ENCODE data around the gene BBIP1.
A peak's percentile ranks its signal among the peaks of the same experiment; 100 is the strongest.

Gene BBIP1, protein sequence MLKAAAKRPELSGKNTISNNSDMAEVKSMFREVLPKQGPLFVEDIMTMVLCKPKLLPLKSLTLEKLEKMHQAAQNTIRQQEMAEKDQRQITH

DNA sequence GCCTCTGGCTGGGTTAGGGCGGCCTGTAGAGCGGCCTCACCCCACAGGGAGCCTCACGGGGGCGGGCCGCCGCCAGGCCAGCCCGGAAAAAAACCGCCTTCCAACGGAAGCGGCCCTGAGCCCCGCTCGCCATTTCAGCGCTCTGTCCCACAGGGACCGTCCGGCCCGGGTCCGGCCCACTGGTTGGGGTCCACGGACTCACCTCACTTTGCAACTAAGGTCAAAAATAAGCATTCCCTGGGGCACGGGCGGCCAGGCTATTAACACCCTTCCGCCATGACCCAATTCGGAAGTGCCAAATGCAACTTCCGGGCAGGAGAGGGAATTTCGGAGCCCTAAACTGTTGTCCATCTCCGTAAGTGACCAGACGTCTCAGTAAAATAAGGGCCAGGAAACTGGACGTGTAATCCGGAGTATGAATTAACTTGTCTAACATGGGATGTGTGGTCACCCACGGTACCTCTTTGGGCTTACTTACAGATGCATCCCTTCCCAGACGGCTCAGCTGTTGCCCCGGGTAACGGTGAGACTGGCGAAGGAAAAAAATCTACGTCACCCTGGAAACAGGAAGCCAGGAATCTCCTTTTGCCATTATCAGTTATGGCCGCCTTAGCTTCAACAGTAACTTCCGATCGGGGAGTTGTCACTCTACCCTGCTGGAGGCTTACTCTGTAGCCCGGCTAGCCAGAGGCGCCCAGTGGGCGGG is at the start of gene BBIP1:
BBIP1 (minus strand) TSS at position 538 of the 706 bp plus-strand sequence. CDS start 1,023 bp downstream, outside the sequence.
- DNase-seq: peak; percentile 80 to 100 (median 93)

DNA sequence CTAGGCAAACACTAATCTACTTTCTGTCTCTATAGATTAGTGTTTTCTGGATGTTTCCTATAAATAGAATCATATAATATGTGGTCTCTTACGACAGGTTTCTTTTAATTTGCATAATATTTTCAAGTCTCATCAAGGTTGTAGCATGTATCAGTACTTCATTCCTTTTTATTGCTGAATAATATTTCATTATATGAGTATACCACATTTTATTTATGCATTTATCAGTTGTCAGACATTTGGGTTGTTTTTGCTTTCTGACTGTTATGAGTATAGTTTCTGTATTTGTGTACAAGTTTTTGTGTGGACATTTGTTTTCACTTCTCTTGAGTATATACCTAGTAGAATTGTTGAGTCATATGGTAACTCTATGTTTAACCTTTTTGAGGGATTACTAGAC is 48.7 kb upstream of the BBIP1 start:
- DNase-seq: no peak

DNA sequence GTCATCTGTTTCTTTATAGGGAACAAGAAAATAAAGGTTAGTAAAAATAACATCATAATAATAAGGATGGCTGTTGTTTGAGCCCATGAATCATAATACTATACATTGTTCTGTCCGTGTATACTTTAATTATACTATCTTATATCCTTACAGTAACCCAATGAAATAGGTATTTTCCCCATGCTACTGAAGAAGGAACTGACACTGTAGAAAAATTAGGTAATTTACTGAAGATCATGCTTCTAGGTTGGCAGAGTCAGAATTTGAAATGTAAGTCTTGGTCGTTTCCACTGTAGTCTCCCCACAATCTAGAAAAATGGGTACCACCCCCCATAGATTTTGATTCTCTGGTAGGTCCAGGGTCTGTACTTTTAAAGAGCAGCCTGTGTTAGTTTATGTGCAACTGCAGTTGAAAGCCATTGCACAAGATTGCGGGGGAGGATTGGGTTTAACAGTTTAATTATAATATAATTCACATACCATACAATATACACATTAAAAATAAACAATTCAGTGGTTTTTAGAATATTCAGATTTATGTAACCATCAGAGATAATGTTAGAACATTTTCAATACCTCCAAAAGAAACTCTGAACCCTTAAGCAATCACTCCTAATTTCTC is 48.1 kb upstream of the BBIP1 start:
- no peak for DNase-seq

DNA sequence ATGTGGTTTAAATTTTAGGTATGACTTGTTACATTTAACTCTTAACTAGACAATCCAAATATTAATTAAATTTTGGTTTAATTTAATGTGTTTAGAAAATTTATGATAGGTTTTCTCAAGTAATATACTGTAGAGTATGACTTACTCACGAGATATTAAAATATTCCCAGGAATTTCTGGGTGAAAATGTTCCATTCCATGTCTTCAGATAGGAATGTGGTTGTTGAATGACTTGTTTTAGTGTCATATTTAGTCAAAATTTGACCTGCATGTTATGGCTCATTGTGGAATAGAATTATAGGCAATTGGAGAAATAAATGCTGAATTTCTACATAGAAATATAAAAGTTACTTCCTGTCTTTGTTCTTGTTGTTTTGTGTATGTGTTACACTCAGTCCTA is 47.2 kb upstream of the BBIP1 start:
- no peak for DNase-seq

DNA sequence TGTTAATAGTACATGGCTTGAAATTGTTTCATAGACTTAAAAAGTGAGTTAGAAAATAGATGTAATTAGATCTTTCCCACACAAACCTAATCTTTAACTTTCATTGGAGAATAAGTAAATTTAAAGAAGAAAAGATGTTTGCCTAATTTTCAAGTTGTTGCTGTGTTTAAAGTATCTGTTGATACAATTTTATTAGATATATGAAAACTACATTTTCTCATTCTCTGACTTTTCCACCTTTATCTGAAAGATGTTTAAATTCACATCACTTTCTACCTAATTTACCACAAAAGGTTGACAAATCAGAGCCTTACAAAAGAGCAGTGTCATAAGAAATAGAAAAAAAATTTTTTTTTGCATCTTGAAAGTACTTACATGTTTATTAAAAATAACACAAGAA is 46.2 kb upstream of the BBIP1 start:
- no peak for DNase-seq

DNA sequence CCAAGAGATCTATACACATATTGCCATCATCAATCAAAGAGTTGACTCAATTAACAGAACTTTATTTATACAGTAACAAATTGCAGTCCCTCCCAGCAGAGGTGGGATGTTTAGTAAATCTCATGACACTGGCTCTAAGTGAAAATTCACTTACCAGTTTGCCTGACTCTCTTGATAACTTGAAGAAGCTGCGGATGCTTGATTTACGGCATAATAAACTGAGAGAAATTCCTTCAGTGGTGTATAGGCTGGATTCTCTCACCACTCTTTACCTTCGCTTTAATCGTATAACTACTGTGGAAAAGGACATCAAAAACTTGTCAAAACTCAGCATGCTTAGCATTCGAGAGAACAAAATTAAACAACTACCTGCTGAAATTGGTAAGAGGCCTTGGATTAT is 45.7 kb upstream of the BBIP1 start:
- no peak for DNase-seq

DNA sequence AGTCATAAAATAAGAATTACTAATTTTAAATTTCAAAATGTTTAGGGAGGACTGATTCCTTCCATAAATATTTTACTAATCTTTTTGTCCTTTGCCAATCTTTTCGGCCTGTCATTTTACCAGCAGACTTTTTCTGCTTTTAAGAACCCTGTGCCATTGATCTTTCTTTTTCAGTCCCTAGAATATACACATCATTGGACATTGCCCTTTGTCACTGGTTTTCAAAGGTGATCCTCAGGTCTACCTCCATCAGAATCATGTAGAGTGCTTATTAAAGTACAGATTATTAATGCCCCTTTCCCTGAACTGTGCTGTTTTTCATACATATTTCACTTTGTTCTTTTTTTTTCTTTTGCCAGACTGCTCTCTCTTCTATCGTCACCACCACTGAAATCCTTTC is 44.2 kb upstream of the BBIP1 start:
- DNase-seq: no peak

DNA sequence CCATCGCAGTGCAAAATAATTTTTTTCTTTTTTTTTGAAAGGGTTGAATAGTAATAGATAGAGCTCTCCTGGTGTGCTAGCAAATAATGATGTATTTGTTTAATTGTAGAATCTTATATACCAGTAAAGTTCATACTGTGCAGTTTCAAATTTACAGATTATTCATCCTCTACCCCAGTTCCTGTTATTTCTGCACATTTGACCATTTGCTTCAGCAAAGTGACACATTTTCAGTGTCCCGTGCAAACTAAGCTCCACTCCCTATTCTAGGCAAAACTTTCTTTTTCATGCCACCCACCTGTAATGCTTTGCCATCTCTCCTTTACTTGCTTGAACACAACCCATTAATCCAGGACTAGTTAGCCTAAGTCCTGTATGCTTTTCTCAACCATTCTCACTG is 43.5 kb upstream of the BBIP1 start:
- no peak for DNase-seq

DNA sequence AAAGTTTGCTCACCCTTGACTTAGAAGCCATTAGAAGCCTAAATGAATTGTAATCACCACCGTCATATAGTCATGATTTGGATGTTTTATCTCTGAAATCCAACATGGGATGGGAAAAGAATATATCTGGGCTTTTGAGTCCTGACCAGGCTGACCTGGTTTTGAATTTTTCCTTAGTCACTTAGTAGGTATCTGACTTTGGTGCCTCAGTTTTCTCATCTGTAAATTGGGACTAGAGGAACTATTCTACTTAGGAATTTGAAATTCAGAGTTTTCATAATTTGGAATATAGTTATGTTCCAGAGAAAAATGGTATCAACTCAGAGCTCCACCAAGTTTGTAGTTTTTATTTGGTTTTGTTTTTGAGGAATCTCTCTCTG is 41.3 kb upstream of the BBIP1 start:
- no peak for DNase-seq

DNA sequence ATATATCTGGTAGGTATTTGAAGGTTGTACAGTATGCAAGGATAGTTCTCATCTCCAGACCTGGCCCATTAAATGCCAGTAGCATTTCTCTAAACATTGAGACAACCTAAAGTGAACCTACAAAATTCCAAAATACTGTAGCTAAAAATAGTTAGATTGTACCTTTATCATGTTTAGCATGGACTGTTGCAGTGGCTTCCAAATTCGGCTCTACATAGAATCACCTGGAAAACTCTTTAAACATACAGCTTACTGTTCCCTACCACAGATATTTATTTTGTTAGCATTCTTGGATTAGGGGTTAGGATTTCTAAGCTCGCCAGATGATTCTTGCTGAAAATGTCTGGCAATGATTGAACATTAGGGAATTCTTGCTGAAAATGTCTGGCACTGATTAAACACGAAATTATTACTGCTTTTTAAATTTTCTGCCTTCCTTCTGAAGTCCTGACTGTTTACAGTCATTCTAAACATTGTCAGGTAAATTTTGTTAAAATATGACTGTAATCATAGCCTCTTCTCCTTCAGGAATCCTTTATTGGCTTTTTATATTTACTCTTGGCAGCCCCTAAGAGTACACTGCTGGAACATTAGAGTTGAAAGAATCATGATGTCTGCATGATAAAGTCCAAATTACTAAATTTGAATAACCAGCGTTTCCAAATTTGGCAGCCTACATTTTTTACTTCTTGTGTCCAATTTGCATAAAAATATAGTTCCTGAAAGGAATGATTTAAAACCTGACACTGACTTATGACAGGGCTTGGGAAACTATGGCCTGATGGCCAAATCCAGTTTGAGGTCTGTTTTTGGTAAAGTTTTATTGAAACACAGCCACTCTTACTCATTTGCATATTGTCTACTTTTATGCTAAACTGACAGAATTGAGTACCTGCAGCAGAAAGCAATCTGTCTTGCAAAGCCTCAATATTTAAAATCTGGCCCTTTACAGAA is 40.7 kb upstream of the BBIP1 start:
- DNase-seq: peak in 1 of 14 donors; percentile 21

DNA sequence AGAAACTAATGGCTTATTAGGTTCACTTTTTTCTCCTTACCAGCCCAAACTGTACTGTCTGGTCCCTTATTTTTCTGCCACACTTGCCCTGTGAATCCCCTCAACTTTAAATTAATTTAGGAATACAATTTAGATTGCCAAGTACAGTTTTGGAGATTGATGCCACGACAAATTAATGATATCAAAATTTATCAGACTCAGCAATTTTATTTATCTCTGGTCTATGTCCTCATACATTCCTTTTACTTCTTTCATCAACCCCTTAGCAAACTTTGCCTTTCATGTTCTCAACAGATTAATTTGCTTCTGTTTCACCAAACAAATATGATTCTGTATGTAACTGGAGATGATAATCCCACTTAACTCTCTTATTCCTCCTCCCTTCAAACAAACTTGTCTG is 38.6 kb upstream of the BBIP1 start:
- DNase-seq: no peak

DNA sequence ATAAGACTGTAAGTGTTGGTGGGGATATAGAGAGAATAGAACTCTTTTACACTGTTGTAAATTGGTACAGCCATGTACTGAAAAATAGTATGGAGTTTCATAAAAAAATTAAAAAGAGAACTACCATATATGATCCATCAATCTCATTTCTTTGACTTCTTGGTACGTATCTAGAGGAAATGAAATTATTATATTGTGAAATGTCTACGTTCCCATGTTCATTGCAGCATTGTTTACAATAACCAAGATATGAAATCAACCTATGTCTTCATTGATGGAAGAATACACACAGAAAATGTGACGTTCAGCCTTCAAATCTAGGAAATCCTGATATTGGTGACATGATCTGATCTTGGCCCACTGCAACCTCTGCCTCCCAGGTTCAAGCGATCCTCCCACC is 32.4 kb upstream of the BBIP1 start:
- no peak for DNase-seq

DNA sequence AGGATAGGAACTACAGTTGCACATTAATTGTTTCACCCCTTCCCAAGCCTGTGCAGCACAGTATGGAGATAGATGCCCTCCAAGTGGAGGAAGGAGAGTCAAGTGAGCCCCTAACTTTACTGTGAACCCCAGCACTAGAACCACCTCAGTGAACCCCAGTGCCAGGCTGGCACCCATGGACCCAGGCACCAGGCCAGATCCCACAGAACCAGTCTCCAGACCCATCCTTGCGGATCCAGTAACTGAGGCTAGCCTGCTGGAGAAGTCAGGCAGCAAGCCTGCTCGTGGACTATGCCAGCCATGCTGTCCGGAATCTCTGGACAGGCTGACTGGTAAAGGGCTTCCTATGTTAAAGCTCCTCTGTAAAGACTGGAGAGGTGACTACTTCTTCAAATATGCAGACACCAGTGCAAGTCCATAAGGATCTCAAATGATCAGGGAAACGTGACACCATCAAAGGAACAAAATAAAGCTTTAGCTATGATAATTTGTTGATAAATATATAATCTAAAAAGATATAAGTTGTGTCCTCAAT is 28.1 kb upstream of the BBIP1 start:
- no peak for DNase-seq

DNA sequence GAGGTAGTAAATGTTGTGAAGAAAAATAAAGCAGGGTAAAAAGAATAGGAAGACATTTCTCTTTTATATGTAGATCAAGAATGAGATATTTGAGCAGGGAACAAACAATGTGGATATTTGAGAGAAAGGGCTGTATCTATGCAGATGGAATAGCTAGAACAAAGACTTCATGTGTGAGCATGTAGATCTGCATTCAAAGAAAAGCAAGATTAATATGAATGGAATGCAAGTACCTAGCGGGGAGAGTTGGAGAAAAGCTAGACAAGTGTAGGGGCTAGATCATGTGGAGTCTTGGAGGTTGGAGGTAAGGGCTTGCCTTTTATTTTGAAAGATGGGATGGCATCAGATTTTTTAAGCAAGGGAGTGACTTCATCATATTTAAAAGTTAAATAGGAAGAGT is 27.5 kb upstream of the BBIP1 start:
- no peak for DNase-seq

DNA sequence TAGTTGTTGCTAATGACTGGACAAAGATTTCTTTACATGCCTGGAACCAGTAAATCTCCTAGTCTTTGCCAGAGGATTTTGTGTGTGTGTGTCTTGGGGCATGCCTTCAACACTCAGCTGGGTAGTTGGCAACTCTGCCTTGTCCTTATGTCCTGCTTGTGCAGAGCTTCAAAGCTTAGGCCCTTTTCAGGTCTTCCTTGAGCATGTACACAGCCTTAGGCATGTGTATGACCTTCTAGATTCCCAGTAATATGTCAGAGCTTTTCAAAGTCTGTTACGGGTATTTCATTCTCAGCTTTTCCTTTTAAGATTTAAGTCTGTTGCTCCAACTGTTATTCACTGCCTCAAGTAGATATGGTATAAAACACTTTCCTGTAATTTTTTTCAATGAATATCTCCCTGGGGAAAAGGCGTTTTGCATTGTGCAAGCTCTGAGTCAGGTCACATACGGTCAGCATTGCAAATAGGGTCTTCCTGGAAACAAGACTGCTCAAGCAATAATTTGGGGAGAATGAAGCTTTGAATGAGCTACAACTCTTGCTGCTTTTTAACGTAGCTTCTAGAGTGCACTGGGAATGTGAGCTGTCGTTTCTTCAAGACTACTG is 25.9 kb upstream of the BBIP1 start:
- no peak for DNase-seq

DNA sequence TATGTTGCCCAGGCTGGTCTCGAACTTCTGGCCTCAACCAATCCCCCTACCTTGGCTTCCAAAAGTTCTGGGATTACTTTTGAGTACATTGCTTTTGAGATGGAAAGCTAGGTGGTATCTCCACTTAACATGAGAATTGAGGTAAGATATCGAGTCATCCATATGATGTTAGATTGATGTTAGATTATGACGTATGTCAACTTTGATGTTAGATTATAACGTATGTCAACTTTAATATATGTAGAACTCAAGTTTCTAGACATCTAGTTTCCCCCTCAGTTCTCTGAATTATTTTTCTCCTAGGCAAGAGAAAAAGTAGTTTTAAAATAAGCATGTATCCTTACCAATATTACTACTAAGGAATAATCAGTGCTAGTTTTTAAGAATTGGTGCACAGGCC is 20.4 kb upstream of the BBIP1 start:
- no peak for DNase-seq

DNA sequence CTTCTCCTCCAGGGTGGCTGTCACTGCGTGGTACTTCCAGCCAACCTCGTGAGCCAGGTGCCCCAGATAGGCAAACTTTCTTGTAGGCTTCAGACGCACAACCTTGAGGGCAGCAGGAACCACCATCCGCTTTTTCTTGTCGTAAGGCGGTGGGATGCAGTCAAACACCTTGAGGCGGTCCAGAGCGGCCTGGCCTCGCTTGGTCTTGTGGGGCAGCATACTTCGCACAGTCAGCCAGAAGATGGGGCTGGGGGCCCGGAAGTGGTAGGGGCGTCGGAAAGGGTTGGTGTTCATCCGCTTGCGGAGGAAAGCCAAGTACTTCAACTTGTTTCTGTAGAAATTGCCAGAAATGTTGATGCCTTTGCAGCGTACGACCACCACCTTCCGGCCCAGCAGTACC is 17.8 kb upstream of the BBIP1 start:
- no peak for DNase-seq

DNA sequence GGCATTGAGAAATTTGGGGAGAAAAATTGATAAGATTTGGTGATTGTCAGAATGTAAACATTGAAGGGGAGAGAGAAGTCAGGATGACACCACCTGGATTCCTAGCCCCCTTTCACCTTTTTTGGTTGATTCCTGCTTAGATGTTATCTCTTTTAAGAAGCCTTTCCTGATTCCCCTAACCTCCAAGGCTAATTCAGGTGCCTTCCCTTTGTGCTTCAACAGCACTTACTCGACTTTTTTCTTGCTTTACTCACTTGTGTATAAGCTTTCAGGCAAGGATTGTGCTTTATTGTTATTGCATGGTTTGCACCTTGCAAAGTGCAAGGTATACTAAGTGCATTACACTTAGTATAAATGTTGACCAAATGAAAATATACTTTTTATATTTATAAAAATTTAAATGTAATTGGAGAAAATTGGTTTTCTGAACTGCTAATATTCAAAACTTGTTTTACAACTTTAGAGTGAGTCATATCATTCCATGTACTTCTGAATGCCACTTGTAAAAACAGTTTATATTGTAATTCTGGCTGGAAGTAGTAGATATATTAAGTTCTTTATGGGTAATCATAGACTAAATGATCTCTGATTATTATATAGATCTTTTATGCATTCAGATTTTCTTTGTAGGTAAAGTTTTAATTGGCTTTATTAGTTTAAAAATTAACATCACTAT is 13.7 kb upstream of the BBIP1 start:
- no peak for DNase-seq

DNA sequence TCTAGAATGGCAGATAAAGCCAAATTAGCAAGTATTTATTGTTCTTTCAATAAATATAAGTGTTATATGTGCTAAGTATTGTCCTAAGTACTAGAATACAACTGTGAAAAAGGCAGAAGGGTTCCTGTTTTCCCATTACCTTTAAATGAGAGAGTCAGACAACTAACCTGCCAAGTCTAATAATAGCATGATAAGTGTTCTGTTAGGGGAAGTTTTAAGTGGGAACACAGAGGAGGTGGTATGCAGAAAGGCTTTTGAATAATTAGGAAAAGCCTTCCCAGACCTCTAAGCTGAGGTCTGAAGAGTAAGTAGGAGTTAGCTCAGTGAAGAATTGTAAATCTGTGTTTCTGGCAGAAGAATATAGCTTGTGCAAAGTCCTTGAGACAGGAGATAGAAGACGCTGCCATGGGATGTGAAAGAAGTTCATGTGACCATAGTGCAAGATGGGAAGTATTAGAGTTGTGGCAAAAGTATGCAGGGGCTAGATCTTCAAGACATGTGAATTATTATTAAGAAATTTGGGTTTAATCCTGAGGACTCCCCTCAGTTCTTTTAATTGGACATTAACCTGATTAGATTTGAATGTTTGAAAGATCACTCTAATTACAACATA is 12.9 kb upstream of the BBIP1 start:
- no peak for DNase-seq

DNA sequence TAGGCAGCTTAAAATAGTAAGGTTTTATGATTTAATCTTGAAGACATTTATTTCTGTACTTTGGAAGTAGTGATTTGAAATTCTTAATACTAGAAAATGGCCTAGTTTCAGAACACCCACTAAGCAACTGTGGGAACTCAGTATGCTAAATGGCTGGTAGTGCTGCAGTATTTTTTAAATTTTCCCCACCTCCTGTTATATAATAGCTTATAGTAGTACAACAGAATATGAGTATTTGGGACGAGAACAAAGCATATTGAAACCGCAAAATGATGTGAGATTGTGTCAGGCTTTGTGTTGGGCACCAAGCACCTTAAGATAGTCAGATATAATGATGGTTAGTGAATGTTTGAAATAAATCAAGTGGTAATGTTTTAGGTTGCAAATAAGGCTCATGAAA is 8.5 kb upstream of the BBIP1 start:
- no peak for DNase-seq

DNA sequence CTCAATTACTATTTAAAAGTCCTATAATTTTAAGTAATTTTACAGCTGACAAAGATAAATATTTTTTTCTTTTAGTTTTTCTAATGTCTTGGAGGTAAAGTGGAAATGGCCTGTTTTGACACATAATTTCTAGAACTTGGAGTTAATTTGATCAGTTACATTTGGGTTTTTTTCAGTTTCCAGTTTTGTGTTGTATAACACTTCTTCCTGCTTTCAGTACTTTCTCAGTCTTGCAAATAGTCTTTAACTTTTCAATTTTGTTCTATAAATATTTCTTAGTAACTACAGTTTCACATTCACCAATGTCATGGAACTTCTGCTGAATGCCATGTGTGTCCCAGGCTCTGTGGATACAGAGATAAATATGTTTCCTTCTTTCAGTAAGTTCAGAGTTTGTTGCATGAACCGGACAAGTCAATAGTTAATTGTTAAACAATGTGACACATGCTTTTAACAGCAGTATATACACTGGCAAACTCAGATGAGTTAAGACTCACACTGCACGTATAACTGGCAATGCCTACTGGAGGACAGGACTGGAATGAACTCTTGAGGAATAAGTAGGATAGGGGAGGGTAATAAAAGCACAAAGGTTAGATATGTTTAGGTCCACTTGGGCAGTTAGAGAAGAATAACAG is 5.0 kb upstream of the BBIP1 start:
- no peak for DNase-seq

Measured in C1 segment of cervical spinal cord (tissue), 14 donors.